Ovary (tissue), 9 donors: Measurements from ENCODE around the gene TNFRSF13B. TPM values are rescaled to one million over a fixed set of nuclear protein-coding genes. Genes with fewer than 3 reads are reported as not detected.
"Not testable (repeated sequence)": the region's sequence is repeated elsewhere in the genome, so short reads cannot be mapped to it uniquely, and the experiment has no call there.

ENCODE experiments used
- DNase-seq, 5 donors: peaks; one replicate each; pipeline ENCODE4 v3.0.0-alpha.2; 2019 to 2020
- H3K27ac ChIP-seq, 2 donors: fragments of 200-600 bp; one replicate each; pipeline versions ENCODE4 v1.5.1 to v1.8.0; 2019 to 2022
- H3K27me3 ChIP-seq: fragments of 200-600 bp; one replicate; pipeline ENCODE4 v1.8.0; 2022
- H3K36me3 ChIP-seq: fragments of 200-600 bp; sonication (generic); one replicate; pipeline ENCODE4 v1.5.1; 2019
- H3K4me1 ChIP-seq: one replicate; pipeline ENCODE4 v1.8.1; 2013; ENCODE audit warnings: mild to moderate bottlenecking, moderate library complexity; ENCODE audit not compliant: insufficient read depth
- H3K4me3 ChIP-seq: fragments of 200-600 bp; sonication (generic); one replicate; pipeline ENCODE4 v1.5.1; 2017
- H3K9me3 ChIP-seq, 2 donors: fragments of 200-600 bp in 1 of 2; sonication (generic) in 1 of 2; one replicate each; pipeline versions ENCODE4 v1.5.1 to v1.8.1; 2013 to 2019; ENCODE audit warnings: mild to moderate bottlenecking in 1 of 2, moderate library complexity in 1 of 2
- CTCF ChIP-seq, 3 donors: fragments of 450-650 bp in 2 of 3; fragments of 200-600 bp in 1 of 3; IDR thresholded peaks; one replicate each; pipeline versions ENCODE4 v1.5.1 to v1.8.0; 2016 to 2022; ENCODE audit warnings: antibody characterized with exemption in 3 of 3, mild to moderate bottlenecking in 1 of 3
- EP300 ChIP-seq: sonication (generic); formaldehyde crosslinking; IDR thresholded peaks from one replicate; pipeline ENCODE4 v1.6.1; 2017; ENCODE audit warnings: antibody characterized with exemption
- POLR2A ChIP-seq: fragments of 450-650 bp; IDR thresholded peaks from one replicate; pipeline ENCODE4 v1.6.1; 2017; ENCODE audit warnings: antibody characterized with exemption, mild to moderate bottlenecking, moderate library complexity
- WGBS, 3 donors: extraction: QIAGEN DNeasy Blood & Tissue Kit in 1 of 3; methylation state at CpG; one replicate each; pipeline versions ENCODE4 v1.1.5 to v1.1.7; 2013 to 2017; 5-methylcytosine and 5-hydroxymethylcytosine counted together
- intact Hi-C, 4 donors: fragments of 100-400 bp; cut with DNase I; formaldehyde crosslinking; loops; one replicate each; pipeline versions ENCODE4 v1.11.0 to v1.15.1; 2022 to 2023
- polyA plus RNA-seq, 2 donors: library from polyadenylated mRNA; stranded (reverse); fragments of 200-250 nt in 1 of 2; fragments of 350-450 nt in 1 of 2; fragmentation: Illumina TruSeq in 1 of 2; extraction: RNeasy Lipid Tissue Mini Kit (QIAGEN cat#74804) in 1 of 2; gene quantifications; one replicate each; pipeline ENCODE4 v1.2.3, GENCODE V29; 2013 to 2014
- total RNA-seq, 7 donors: library from RNA; depleted of rRNA in 2 of 7; stranded (reverse); fragments of >200 nt in 2 of 7; fragmentation: NEBNext Ultra II Directional in 3 of 7; extraction: Animal tissue kit (Norgen Biotek cat#: 25700) in 3 of 7; gene quantifications; one replicate each; pipeline versions ENCODE4 v1.1.0 to v1.2.4, GENCODE V29; 2016 to 2023
- donor health status: DM: no; HTN: no; CAD: no; lungs with moderate emphysema.
- donor health status: DM: no; HTN: no; CAD: no.
- donor health status: Bipolar disorder and iron deficiency.
- donor health status: DM: yes; HTN: yes; CAD: no.
- donor health status: DM: no; HTN: no; CAD: no.
- donor health status: DM: yes; HTN: yes; CAD: no.

The TNFRSF13B gene
- total and polyA plus RNA-seq, 9 donors, result 0.53 TPM; not detected in 8

DNA sequence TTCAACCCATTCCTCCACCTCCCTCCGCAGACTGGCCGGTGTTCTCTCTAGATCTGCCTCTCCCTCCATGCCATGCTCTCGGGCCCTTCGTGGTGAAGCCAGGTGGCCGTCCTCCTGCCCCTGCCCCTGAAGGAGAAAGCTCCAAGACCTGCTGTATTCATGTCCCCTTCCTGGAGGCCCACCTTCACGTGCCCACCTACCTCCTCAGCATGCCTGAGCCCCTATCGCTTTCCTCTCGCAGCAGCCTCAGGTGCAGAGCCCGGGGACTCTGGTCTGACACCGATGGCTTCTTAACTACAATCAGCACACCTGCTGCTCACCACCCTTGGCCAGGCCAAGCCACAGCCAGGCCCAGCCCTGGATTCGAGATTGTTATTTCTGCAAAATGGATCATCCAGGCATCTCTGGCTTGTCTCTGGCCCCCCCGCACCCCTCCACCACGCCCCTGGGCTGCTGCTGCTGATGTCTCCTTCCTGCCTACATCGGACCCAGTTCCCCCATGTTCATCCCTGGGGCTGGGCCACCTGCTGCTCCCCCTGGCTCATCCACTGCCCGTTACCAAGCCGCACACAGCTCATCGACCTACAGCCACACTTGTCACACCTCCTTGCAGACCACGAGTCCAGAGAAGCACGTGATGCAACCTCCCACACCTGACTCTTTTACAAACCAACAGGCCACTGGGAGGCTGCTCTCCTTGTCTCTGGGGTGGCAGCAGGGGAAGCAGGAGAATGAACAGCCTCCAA lies 32.5 kb upstream of the TNFRSF13B start:
- no peak overlapping the region for H3K4me3 ChIP-seq
- intact Hi-C loops, result loop anchor here in 2 of 4 donors (5.0 to 10.0 kb wide), 2 partner anchors 113 to 230 kb away; partner anchors contain the start of gene FLCN (in 1 of the 2)
- DNase-seq, result peak in 1 of 5 donors; percentile 18
- WGBS, 3 donors, result 79 to 83% (median 81%) methylated on average over 19 of the region's 19 CpGs
- no peaks in the 10 kb centered on the region for H3K9me3 ChIP-seq
- H3K27me3 ChIP-seq, result no peaks in the 10 kb centered on the region
- no peak overlapping the region for H3K27ac ChIP-seq
- no peaks in the 10 kb centered on the region for H3K36me3 ChIP-seq
- peaks cover 2% of the 10 kb centered on the region for H3K4me1 ChIP-seq
- TF ChIP-seq CTCF (IDR thresholded peaks at IDR 0.05) (no peak), EP300 (no peak)

DNA sequence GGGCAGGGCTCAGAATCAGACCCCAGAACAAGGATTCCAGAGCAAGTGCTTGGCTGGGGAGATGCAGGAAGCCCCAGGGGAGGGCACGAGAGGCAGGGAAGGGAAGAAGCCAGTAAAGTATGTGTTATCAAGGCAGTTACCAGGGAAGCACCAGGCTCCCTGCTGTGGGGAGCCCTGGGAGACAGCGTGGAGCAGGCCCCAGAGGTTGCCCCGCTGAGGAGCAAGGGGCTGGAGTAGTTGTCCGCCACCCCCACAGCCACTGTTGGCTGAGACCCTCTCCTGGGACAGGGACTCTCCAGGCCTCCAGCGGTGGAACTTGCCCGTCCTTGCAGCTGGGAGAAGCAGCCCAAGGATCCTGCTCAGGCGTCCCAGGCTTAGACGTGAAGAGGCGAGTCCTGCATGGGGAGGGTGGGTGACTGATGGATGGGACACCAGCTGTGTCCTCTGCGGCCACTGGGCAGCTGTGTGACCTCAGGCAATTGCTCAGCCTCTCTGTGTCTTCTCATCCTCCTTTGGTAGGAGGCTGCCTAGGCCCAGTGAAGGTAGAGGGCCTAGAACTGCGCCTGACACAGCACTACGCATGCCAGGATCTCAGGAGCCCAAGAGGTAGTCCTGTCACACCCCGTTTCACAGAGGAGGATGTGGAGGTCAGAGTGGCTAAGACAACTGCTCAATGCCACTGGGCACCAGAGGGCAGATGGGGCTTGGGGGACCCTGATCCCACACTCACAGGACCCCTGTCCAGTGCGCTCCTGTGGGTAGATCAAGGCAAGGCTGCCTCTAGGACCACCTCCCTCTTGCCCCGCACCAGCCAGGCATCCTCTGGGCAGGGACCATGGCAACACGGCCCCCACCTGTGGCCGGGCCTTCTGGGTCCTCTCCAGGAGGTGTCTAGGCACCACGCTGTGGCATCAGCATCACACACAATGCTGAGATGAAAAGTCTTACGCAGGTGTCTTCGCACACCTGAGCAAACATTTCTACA lies 31.1 kb upstream of the TNFRSF13B start:
- intact Hi-C loops, result loop anchor here in 2 of 4 donors (5.0 to 10.0 kb wide), 2 partner anchors 114 to 232 kb away; partner anchors contain the start of gene FLCN (in 1 of the 2)
- H3K27ac ChIP-seq, H3K4me3 ChIP-seq, H3K9me3 ChIP-seq, H3K27me3 ChIP-seq, H3K4me1 ChIP-seq, H3K36me3 ChIP-seq: not testable (repeated sequence)
- WGBS, 3 donors, result 89 to 91% (median 90%) methylated on average over 19 to 20 of the region's 20 CpGs
- peak in 1 of 5 donors; percentile 35 for DNase-seq

DNA sequence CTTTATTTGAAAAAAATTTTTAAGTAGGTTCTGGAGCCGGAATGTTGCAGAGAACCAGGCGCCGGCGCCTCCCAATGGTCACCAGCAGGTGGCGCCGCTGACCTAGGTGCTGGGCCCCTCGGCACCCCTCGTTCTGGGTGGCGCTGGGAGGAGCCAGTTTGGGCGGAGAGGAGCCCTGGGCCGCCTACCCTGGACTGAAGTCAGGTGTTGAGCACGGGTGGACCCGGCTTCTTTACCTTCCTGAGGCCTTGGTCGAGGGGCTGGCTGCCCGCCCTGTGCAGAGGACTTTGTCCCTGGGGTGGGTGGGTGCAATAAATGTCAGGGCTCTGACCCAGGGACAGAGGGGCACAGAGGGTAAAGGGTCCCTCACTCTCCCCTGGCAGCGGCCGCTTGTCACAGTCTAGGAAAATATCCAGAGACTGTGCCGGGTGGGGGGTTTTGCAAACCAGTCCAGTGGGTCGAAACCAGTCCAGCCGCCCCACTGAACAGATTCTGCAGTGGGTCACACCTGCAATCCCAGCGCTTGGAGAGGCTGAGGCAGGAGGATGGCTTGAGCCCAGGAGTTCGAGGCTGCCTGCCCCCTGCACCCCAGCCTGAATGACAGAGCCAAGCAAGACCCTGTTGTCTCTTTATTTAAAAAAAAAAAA lies 30.1 kb upstream of the TNFRSF13B start:
- no peak overlapping the region for H3K4me3 ChIP-seq
- H3K27ac ChIP-seq, result no peak overlapping the region
- H3K4me1 ChIP-seq, result peaks cover 2% of the 10 kb centered on the region
- no peaks in the 10 kb centered on the region for H3K9me3 ChIP-seq
- no peaks in the 10 kb centered on the region for H3K36me3 ChIP-seq
- DNase-seq, result peak; percentile 71 to 89 (median 83)
- WGBS, 3 donors, result 17 to 19% (median 18%) methylated on average over 22 of the region's 22 CpGs
- intact Hi-C loops, result loop anchor here in 2 of 4 donors (5.0 to 10.0 kb wide), 2 partner anchors 115 to 233 kb away; partner anchors contain the start of gene FLCN (in 1 of the 2)
- H3K27me3 ChIP-seq, result no peaks in the 10 kb centered on the region
- TF ChIP-seq CTCF (IDR thresholded peaks at IDR 0.05) (peak; percentile 86 to 97 (median 86)), POLR2A (no peak)

DNA sequence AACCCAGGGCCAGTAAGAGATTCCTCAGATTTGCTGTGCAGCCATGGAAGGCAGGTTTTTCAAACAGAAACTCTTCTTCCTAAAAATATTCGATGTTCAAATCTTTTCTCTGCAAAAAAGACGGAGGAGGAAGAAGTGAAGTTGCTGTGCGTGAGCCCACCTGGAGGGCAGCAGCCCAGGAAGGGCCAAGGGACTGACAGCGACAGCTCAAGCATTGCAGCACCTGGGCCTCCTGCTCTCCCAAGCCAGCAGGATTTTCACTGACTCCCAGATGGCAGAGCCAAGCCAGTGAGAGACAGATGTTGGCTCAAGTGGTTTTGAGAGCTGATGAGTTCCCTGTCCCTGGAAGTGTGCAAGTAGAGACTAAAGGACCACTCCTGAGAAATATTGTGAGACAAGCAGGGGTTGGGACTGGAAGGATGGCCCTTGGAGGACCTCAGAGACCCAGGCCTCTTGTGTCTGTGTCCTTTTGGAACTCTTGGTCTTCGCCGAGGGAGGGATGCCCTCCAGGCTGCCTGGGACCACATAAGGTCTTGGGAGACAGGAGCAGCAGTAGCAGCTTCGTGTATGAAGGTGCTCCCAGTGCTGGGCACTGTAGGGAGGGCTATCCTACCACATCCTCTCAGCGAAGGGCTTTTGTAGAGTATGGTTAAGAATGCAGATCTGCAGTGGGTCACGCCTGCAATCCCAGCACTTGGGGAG lies 29.3 kb upstream of the TNFRSF13B start:
- Histone ChIP-seq H3K36me3 (no peaks in the 10 kb centered on the region), H3K9me3 (no peaks in the 10 kb centered on the region), H3K27me3 (no peaks in the 10 kb centered on the region), H3K4me1 (peaks cover 2% of the 10 kb centered on the region), H3K27ac (no peak overlapping the region), H3K4me3 (no peak overlapping the region)
- peak in 1 of 5 donors; percentile 23 for DNase-seq
- intact Hi-C loops, result loop anchor here in 2 of 4 donors (5.0 to 10.0 kb wide), 2 partner anchors 116 to 234 kb away; partner anchors contain the start of gene FLCN (in 1 of the 2)
- WGBS, 3 donors, result 72 to 79% (median 75%) methylated on average over 9 of the region's 9 CpGs
- TF ChIP-seq CTCF (IDR thresholded peaks at IDR 0.05) (no peak), EP300 (no peak), POLR2A (no peak)
